Left ventricle myocardium inferior (tissue), 1 donor: Measurements from ENCODE around the gene RGL2. TPM values are rescaled to one million over a fixed set of nuclear protein-coding genes. Genes with fewer than 3 reads are reported as not detected.

Experiments
- DNase-seq: peaks from one replicate; pipeline ENCODE4 v3.0.0-alpha.2; 2020
- H3K27ac ChIP-seq: fragments of 200-600 bp; replicated peaks from 2 replicates; pipeline ENCODE4 v1.8.0; 2021
- H3K27me3 ChIP-seq: fragments of 200-600 bp; 2 replicates; pipeline ENCODE4 v1.8.0; 2021; ENCODE audit warnings: low read depth
- H3K36me3 ChIP-seq: fragments of 200-600 bp; 2 replicates; pipeline ENCODE4 v1.8.0; 2021
- H3K4me1 ChIP-seq: fragments of 200-600 bp; 2 replicates; pipeline ENCODE4 v1.8.0; 2021
- H3K4me3 ChIP-seq: fragments of 200-600 bp; 2 replicates; pipeline ENCODE4 v1.8.0; 2021; ENCODE audit warnings: mild to moderate bottlenecking, moderate library complexity
- H3K9me3 ChIP-seq: fragments of 200-600 bp; replicated peaks from 2 replicates; pipeline ENCODE4 v1.8.0; 2021
- intact Hi-C: fragments of 100-400 bp; cut with micrococcal nuclease; formaldehyde crosslinking; loops from one replicate; pipeline ENCODE4 v1.11.0; 2022
- total RNA-seq: library from RNA; stranded (reverse); fragmentation: NEBNext Ultra II Directional; extraction: Animal tissue kit (Norgen Biotek cat#: 25700); gene quantifications from one replicate; pipeline ENCODE4 v1.2.1, GENCODE V29; 2021
- TF ChIP-seq, protein P1 (sequence below): fragments of 200-600 bp; IDR thresholded peaks from 2 replicates; pipeline ENCODE4 v1.8.0; 2021; ENCODE audit warnings: antibody characterized with exemption, mild to moderate bottlenecking, borderline replicate concordance
- donor health status: DM: no; HTN: yes; CAD: no; lungs with severe emphysema.

RGL2 gene
- total RNA-seq, 1 donor from 2014 or later, result 59.4 TPM

DNA sequence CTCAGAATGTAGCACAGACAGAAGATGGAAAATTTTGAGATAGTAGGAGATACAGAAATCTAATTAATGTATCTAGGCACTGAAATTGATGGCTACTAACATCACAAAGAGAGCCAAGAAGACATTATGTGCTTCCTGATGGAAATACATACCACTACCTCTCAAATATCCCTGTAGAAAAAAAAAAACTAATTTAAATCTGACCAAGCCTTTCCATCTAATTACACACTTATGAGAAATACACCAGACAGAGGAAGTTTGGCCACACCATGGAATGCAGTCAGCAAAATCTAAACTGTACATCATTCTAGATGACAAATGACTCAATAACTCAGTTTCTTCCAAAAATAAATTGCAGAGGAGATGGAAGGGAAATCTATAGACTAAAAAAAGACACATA, 46.0 kb downstream of the RGL2 start:
- H3K36me3 ChIP-seq, result peaks cover 38% of the 10 kb centered on the region
- no peaks in the 10 kb centered on the region for H3K9me3 ChIP-seq
- H3K27ac ChIP-seq, result no peak overlapping the region
- peaks cover 28% of the 10 kb centered on the region for H3K4me1 ChIP-seq
- intact Hi-C loops, result no loop called here
- no peak for DNase-seq
- no peaks in the 10 kb centered on the region for H3K27me3 ChIP-seq
- no peak overlapping the region for H3K4me3 ChIP-seq
- TF ChIP-seq, protein P1, sequence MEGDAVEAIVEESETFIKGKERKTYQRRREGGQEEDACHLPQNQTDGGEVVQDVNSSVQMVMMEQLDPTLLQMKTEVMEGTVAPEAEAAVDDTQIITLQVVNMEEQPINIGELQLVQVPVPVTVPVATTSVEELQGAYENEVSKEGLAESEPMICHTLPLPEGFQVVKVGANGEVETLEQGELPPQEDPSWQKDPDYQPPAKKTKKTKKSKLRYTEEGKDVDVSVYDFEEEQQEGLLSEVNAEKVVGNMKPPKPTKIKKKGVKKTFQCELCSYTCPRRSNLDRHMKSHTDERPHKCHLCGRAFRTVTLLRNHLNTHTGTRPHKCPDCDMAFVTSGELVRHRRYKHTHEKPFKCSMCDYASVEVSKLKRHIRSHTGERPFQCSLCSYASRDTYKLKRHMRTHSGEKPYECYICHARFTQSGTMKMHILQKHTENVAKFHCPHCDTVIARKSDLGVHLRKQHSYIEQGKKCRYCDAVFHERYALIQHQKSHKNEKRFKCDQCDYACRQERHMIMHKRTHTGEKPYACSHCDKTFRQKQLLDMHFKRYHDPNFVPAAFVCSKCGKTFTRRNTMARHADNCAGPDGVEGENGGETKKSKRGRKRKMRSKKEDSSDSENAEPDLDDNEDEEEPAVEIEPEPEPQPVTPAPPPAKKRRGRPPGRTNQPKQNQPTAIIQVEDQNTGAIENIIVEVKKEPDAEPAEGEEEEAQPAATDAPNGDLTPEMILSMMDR, result no peak

DNA sequence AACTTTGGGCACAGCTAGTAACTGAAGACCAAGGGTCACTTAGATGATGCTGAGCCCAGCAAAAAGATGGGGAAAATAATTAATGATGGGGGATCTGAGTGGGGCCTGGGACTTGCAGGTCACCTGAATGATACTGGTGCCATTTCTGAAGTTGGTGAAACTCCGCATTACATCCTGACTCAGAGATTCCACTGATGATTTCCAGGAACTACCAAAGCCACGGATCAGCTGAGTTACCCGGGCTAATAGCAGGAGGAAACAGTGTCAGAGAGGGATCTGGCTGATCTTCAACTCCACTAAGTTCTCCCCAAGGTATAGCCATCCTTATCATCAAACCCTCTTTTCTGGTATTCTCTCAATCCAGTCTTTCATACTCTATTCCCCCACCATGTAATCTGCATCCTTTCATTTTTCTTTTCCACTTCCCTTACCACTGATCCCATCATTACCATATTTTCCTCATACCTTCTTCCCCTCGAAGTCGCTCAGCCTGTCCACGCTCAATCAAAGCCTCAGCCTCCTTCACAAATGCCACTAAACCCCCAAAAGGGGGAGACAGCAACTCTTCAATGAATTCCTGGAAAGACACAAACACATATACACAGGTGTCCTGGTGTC, 47.2 kb downstream of the RGL2 start:
- H3K4me3 ChIP-seq, result no peak overlapping the region
- H3K4me1 ChIP-seq, result peaks cover 30% of the 10 kb centered on the region
- DNase-seq, result no peak
- H3K36me3 ChIP-seq, result peaks cover 25% of the 10 kb centered on the region
- no peak overlapping the region for H3K27ac ChIP-seq
- TF ChIP-seq, protein P1, result no peak
- H3K9me3 ChIP-seq, result no peaks in the 10 kb centered on the region
- intact Hi-C loops, result no loop called here
- no peaks in the 10 kb centered on the region for H3K27me3 ChIP-seq

DNA sequence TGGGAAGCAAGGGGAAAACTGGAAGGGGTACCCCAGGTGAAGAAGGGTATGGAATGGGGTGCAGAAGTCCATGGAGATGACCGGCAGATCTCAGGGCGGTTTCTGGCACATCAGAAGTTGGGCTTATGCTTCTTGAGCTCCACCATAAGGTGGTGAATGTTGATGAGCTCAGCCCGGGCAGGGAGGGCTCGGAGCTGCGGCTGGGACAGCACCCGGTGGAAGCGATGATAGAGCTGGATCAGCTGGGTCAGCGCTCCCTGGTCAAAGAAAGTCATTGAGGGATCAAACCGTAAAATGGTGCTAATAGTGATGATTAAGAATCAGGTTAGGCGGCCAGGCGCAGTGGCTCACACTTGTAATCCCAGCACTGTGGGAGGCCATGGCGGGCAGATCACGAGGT, 48.0 kb downstream of the RGL2 start:
- TF ChIP-seq, protein P1, result no peak
- intact Hi-C loops, result no loop called here
- peaks cover 23% of the 10 kb centered on the region for H3K36me3 ChIP-seq
- H3K4me1 ChIP-seq, result peaks cover 30% of the 10 kb centered on the region
- no peaks in the 10 kb centered on the region for H3K27me3 ChIP-seq
- H3K9me3 ChIP-seq, result no peaks in the 10 kb centered on the region
- no peak overlapping the region for H3K4me3 ChIP-seq
- DNase-seq, result no peak
- H3K27ac ChIP-seq, result peak overlapping the region; percentile 96

DNA sequence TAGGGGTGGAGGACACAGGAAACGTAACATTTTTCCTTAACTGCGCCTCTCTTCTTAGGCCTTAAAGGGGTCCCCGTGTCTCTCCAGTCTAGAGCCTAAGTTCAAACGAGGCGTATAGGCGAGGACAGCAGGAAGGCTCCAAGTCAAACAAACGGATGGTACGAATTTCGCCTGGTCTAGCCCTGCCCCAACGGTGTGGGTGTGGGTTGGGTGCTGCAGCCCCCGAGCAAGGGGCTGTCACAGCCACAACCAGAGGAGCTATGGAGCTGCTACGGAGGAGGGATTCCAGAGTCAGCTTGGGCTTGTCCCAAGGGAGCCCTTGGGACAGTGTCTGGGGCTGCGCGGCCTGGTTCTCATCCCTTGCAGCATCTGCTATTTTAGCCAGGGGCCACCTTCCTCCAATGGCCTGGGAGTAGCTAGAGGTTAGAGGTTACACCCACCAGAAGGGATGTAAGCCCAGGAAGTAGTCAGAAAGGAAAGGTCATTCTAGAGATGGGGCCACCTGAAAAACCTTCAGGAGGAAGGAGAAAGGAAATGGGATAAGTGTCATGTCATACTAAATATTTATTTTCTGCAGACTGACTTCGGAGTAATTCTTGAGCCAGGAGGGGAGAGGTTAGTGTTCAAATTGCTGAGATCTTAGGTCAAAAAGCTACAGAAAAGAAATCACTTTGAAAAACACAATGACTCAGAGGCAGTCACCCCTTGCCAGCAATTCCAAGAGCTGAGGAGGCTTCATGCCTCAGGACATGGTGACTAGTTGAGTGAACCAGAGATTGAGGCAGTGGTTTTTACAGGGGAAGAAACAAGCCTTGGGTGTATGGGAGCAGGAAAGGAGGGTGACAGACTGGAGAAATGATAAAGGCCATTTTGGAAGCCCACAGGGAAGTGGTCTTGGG, 48.8 kb downstream of the RGL2 start:
- H3K27ac ChIP-seq, result peak overlapping the region; percentile 96
- H3K4me1 ChIP-seq, result peaks cover 30% of the 10 kb centered on the region
- intact Hi-C loops, result loop anchor here (5.0 kb wide), 2 partner anchors 88 to 128 kb away; no protein-coding TSS in a partner anchor
- H3K27me3 ChIP-seq, result peaks cover 6% of the 10 kb centered on the region
- no peak for DNase-seq
- peaks cover 23% of the 10 kb centered on the region for H3K36me3 ChIP-seq
- H3K9me3 ChIP-seq, result no peaks in the 10 kb centered on the region
- TF ChIP-seq, protein P1, result no peak
- peak overlapping the region; percentile 72 for H3K4me3 ChIP-seq

DNA sequence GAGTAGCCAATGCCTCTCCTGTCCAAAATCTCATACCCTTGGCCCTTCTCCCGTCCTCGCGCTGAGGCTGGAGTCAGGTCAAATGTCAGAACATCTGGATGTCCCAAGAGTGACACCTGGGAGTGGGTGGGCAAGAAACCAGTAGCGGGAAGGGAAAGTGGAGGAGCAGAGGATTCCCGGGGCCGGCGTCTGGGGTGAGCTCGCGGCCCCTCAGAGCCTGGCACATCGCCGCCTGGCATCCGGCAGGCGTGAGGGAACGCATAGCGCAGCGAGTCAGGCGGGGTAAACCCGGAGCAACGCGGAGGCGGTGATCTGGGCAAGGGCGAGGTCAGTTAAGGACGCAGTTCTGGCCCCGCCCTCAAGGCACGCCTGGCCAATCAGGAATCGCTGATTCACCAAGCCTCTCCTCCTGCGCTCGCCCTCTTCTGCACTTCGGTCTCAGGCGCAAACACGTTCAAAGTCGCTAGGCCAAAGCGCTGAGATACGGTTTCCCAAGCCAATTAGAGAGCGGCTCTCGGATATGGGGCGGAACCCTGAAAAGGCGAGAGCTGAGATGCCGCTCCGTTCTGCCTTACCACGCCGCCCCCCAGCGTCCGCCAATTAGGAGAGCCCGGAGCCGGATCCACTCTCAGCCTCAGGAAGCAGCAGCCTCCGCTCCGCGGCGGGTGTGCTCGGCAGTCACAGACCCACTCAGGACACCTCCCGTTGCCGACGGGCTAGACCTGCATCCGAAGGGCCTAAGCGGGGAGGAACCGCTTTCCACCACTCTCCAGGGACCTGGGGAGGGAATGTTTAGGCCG, 49.6 kb downstream of the RGL2 start:
- Histone ChIP-seq H3K36me3 (peaks cover 22% of the 10 kb centered on the region), H3K9me3 (no peaks in the 10 kb centered on the region), H3K27me3 (peaks cover 13% of the 10 kb centered on the region), H3K4me3 (peak overlapping the region; percentile 72), H3K4me1 (peaks cover 30% of the 10 kb centered on the region), H3K27ac (peak overlapping the region; percentile 96)
- DNase-seq, result peak; percentile 97
- intact Hi-C loops, result loop anchor here (5.0 kb wide), 2 partner anchors 87 to 127 kb away; no protein-coding TSS in a partner anchor
- TF ChIP-seq, protein P1, result peak; percentile 35
